Mononuclear cell (primary cell): ENCODE measurements around the gene CTNNA2. TPM values are rescaled to one million over a fixed set of nuclear protein-coding genes. Genes with fewer than 3 reads are reported as not detected.

Experiments used
- H3K27me3 ChIP-seq: 2 replicates; pipeline ENCODE4 v1.6.0; 2011; ENCODE audit warnings: low read length, control low read depth; ENCODE audit not compliant: insufficient read depth
- H3K4me1 ChIP-seq: 2 replicates; pipeline ENCODE4 v1.5.1; 2011; ENCODE audit warnings: mild to moderate bottlenecking, low read length, control low read depth; ENCODE audit not compliant: insufficient read depth
- H3K4me3 ChIP-seq: 2 replicates; pipeline ENCODE4 v1.5.1; 2011; ENCODE audit warnings: mild to moderate bottlenecking, low read length, moderate library complexity
- H3K9me3 ChIP-seq: 2 replicates; pipeline ENCODE4 v1.5.1; 2011; ENCODE audit warnings: low read depth, mild to moderate bottlenecking, control low read depth, low read length
- total RNA-seq: library from RNA; depleted of rRNA; stranded (reverse); fragments of >200 nt; gene quantifications from one replicate; pipeline ENCODE4 v1.2.3, GENCODE V29; 2012

Gene CTNNA2
- total RNA-seq, 1 donor = not detected

DNA sequence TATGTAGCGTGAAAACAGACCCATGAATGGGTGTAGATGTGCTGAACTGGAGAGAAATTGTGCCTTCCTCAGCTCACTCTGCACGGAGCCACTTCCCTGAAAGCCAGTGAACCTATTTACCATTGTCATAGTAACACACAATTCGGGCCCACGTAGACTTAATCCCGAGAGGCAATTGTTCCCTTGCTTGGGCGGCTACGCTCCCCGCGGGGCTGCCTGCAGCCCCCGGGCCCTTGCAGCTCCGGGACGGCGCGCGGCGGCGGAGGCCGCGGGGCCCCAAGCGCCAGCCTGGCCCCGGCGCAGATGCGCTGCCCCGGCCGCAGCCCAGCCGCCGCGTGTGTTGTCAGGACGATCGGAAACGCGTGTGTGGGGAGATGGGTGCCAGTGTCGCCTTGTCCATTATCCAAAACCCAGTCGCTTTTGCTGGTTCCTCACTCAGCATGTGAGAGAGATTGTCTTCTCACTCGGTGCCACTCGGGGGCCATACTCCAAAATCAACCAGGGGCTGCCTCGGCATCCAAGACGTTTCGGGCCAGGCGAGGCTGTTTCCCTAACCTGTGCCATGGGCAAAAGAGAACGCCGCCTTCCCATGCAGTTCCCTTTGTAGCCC is 809.6 kb downstream of the CTNNA2 start:
- Histone ChIP-seq H3K27me3 (peaks cover 28% of the 10 kb centered on the region), H3K4me1 (no peaks in the 10 kb centered on the region), H3K4me3 (no peak overlapping the region), H3K9me3 (no peaks in the 10 kb centered on the region)

DNA sequence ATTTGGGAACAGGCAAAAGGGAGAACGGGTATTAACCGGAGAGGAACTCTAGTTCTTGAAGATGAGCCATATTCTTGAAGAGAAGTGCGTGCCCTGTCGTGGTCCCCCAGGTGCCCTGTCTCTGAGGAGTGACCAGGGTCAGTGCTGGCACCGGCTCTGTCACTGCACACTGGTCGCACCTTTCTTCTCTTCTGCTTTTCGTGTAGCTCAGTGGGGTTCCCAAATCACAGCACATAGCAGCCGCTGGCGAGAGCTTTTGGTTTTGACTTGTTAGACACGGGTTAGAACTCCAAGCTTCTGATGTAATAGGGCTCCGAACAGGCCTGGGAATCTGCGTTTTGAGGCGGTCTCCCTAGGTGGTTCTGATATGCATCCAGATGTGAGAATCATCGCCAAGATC is 810.1 kb downstream of the CTNNA2 start:
- Histone ChIP-seq H3K9me3 (no peaks in the 10 kb centered on the region), H3K27me3 (peaks cover 28% of the 10 kb centered on the region), H3K4me1 (no peaks in the 10 kb centered on the region), H3K4me3 (no peak overlapping the region)

DNA sequence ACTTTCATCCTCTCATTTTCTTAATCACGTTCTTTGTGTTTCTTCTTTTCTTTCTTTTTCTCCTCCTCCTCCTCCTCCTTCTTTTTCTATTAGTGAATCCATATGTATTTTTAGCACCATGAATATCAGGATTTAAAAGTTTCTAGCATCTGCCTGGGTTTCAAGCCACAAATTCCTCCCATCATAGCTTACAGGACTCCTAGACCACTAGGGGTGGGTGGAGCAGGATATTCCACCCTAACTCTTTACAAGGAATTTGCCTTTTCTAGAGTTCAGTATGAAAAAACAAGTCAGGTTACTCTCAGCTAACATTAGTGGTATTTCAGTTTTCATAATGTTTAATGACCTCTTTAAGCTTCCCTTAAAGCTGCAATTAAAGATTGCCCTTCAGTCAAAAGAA is 810.8 kb downstream of the CTNNA2 start:
- no peak overlapping the region for H3K4me3 ChIP-seq
- peaks cover 28% of the 10 kb centered on the region for H3K27me3 ChIP-seq
- no peaks in the 10 kb centered on the region for H3K4me1 ChIP-seq
- H3K9me3 ChIP-seq = no peaks in the 10 kb centered on the region

DNA sequence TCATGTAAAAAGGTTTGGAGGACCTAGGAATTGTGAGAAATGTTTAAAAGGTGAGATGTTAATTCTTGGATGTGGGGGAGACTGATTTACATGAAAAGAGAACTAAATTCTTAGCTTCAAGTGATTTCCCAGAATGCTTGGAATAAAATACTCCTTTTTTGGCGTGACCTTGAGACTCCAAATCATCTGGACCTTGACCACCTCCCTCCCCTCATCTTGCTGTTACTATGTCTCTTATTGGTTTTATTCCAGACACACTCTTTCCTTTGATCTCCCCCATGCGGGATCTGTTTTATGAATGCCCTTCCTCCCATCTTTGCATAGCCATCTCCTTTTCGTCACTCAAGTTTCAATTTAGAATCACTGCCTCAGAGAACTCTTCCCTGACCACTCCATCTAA is 811.7 kb downstream of the CTNNA2 start:
- Histone ChIP-seq H3K9me3 (no peaks in the 10 kb centered on the region), H3K4me1 (no peaks in the 10 kb centered on the region), H3K27me3 (peaks cover 28% of the 10 kb centered on the region), H3K4me3 (no peak overlapping the region)

DNA sequence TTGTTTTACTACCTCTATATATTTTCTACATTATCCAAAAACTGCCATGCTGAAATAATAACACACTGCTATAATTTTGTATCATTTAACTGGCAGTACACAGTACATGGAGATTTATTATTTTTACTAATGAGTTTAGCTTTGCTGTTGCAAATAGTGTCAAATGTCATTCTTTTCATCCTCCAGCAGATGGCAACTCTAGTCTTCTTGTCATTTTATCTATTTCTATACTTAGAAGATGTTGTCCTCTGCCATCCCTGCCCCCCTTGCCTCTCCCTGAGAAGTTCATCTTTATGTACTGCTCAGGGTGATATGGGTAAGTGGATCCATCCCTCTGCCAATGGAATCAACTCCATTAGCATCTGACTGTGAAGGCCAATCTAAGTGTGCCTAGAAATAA is 813.4 kb downstream of the CTNNA2 start:
- no peak overlapping the region for H3K4me3 ChIP-seq
- no peaks in the 10 kb centered on the region for H3K9me3 ChIP-seq
- H3K27me3 ChIP-seq = peaks cover 25% of the 10 kb centered on the region
- no peaks in the 10 kb centered on the region for H3K4me1 ChIP-seq

DNA sequence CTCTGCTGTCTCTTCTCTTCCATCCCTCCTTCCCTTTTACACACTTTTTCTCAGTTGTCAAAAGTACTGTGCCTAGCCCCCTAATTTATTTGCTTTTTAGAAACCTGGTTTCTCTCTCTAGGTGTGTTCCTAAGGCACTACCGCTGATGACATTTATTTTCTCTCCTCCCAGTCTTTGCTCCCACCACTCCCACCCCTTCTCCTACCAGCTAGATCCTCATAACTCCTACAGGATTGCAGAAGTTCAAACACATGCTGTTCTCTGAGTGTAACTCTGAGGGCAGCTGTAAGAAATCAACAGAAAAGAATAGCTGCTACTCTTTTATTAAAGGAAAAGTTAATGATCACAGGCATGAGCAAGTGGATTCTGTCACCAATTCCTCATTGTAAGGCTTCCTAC is 814.0 kb downstream of the CTNNA2 start:
- Histone ChIP-seq H3K27me3 (peaks cover 19% of the 10 kb centered on the region), H3K9me3 (no peaks in the 10 kb centered on the region), H3K4me1 (no peaks in the 10 kb centered on the region), H3K4me3 (no peak overlapping the region)

DNA sequence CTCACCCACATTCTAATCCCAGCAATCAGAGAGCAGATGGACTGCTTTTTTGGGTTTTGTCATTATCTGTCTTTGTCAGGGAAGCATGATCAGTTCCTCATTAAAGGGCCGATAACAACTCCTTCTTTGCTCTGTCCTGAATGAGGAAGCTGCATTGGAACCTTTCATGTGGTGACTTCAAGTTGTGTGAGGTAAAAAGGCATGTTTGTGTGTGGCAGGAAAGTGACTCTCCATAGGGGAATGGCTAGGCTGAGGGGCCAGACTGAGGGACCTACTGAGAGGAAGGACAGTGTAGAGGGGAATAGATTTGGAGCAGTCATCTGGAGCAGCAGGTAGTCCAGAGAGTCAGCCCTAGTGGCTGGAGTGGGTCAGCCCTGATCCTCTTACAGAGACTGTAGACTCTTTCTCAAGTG is 815.3 kb downstream of the CTNNA2 start:
- no peak overlapping the region for H3K4me3 ChIP-seq
- no peaks in the 10 kb centered on the region for H3K4me1 ChIP-seq
- H3K27me3 ChIP-seq = peaks cover 15% of the 10 kb centered on the region
- H3K9me3 ChIP-seq = no peaks in the 10 kb centered on the region

DNA sequence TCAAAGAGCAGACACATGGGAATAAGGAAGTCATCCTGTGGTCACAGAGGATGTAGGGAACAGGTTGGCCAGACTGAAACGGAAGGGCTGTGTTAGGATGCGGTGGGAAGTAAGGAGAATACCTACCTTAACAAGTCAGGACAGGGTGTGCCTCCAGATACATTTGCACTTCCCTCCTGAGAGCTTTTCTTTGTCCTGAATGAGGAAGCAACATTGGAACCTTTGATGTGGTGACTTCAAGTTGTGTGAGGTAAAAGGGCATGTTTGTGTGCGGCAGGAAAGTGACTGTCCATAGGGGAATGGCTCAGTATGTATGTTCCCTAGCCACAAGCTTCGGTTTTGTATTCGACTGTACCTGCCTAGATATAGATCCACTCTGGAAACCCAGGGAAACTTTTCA is 816.6 kb downstream of the CTNNA2 start:
- no peaks in the 10 kb centered on the region for H3K4me1 ChIP-seq
- H3K27me3 ChIP-seq = peaks cover 2% of the 10 kb centered on the region
- no peak overlapping the region for H3K4me3 ChIP-seq
- H3K9me3 ChIP-seq = no peaks in the 10 kb centered on the region

DNA sequence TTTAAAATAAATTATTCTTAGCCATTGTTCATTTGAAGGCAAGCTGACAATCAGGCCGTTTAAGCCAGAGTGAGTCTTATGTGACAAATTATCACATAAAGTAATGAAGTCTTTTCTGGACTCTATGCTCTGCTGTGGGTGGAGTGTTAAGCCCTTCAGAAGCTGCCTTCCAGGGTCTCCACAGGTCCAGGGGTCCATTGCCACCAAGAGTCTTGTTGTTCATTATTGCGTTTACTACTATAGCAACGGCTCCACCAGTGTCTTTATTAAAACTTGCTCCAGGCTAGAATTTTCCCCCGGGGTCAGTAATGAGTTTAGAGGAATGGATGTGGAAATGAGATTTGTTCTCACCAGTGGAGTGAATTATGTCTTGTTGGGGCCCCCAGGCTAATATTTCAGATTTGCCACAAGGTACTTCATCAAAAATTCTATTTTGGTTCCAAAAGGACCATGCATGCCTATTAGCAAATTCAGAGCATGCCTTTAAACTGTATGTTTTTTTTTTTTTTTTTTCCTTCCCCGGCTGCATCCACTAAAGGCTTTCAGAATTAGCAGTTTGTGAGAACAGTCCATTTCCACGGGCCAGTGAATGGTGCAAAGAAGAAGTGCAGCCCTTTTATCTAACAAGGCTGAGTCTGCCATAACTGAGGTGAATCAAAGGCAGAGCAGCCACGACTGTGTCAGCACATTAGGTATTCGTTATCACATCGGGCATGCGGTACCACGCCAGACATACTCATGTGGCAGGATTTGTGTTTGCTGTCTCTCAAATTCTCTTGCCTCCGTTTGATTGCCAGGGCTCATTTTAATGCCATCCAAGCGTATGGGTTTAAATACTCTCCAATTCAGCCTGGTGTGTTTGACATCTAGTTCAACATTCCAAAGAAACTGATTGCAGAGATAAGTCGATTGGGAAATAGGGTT is 817.9 kb downstream of the CTNNA2 start:
- Histone ChIP-seq H3K27me3 (peaks cover 2% of the 10 kb centered on the region), H3K9me3 (no peaks in the 10 kb centered on the region), H3K4me1 (no peaks in the 10 kb centered on the region), H3K4me3 (no peak overlapping the region)

DNA sequence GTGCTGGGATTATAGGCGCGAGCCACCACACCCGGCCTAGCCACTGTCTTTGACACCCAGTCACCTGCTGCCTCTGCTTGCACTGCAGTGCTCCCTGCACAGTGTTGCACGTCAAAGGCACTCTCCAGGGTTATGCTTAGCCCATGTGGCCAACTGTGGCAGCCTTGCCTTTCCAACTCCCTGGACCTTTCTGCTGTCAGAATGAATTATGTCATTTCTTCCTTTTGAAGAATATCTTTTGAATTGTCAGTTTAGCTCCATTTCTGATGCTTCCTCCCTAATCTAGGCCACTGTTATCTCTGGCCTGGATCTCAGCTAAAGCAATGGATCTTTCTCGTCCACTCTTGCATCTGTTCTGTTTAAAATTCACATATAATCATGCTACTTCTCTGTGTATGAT is 821.0 kb downstream of the CTNNA2 start:
- Histone ChIP-seq H3K9me3 (no peaks in the 10 kb centered on the region), H3K27me3 (no peaks in the 10 kb centered on the region), H3K4me1 (no peaks in the 10 kb centered on the region), H3K4me3 (no peak overlapping the region)

DNA sequence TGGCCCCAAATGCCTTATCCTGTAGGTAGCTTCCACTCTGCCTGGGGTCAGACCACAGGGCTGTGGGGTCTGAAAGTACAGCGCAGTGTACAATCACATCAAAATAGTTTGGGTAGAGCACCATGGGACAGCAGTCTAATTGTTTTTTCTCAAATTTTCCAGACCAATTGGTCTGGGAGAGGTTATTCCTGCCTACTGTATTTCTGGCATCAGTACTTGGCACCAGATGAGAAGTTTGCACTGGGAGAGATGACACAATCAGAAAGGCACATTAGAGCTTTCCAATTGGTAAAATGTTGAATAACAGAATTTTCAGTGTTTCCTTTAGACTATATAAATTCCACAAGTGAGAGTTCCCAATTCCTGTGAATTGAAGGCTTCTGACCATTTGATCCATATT is 822.6 kb downstream of the CTNNA2 start:
- no peaks in the 10 kb centered on the region for H3K4me1 ChIP-seq
- H3K27me3 ChIP-seq = no peaks in the 10 kb centered on the region
- H3K9me3 ChIP-seq = no peaks in the 10 kb centered on the region
- H3K4me3 ChIP-seq = no peak overlapping the region

DNA sequence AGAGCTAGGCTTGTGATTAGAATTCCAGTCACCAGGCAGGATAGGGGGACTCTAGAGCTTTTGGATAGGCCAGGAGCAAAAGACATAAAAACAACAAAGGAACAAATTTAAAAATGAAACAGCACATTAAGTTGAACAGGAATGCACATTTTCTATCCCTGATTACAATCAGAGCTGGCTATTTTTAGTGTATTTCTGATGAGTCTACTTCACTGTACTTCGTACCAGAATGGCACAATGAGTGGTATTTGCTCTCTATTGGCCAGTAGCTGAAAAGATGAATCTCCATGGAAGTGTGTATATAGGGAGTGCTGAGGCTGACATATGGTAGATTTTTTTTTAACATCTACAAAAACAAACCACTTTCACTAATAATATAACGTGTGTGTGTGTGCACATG is 825.9 kb downstream of the CTNNA2 start:
- H3K4me3 ChIP-seq = no peak overlapping the region
- H3K27me3 ChIP-seq = no peaks in the 10 kb centered on the region
- H3K4me1 ChIP-seq = no peaks in the 10 kb centered on the region
- no peaks in the 10 kb centered on the region for H3K9me3 ChIP-seq

DNA sequence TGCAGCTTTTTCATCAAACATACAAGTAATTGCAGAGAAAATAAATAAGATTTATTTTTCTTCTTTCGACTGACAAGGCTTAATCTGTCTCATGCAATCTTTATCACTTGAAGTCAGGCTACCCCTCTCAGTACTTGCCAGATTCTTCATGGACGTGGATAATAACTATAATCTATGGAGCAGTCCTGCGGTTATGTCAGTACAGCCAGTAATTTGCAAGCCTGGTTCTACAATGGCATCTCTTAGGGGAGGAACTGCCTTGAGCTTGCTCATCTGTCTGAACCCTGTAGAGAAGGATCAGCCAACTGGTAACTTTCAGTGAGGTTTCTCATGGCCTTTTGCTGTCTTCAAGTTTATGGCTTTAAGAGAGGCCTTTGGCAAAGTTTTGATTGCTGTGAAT is 827.2 kb downstream of the CTNNA2 start:
- H3K4me1 ChIP-seq = no peaks in the 10 kb centered on the region
- H3K27me3 ChIP-seq = no peaks in the 10 kb centered on the region
- H3K9me3 ChIP-seq = no peaks in the 10 kb centered on the region
- H3K4me3 ChIP-seq = no peak overlapping the region

DNA sequence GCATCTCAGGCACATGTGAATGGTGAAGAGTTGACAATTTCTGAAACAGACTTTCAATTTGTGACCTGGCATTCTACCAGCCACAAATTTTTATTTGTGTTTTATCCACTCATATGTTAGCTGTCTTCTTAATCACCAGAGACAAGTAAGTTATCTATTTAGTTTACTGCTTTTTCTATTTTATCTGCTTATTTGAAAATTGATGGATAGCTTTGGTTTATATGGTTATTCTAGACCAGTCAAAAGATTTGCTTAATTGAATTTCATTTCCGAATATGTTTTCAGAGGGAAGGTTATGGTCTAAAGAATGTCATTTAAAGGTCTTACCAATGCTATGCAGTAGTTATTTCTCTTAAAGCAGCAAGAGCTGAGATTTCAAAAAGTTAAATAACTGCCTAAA is 835.2 kb downstream of the CTNNA2 start:
- Histone ChIP-seq H3K4me3 (no peak overlapping the region), H3K27me3 (no peaks in the 10 kb centered on the region), H3K9me3 (no peaks in the 10 kb centered on the region), H3K4me1 (no peaks in the 10 kb centered on the region)

DNA sequence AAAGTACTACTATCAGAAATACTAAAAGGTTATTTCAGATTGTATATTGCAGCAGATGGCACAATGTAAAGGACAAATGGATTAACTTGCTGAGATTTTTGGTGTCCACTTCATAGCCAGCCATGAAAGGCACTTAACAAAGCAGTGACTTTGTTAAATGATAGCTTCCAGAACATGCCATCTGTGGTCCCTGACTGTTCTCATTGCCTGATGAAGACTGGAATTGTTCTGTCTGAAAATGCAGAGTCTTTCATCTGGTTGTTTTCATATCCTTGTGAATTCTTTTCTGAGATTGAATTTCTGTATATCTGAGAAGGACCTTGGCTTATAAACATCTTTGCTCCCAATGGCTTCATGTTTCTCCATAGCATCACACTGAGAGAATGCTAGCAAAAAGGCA is 836.1 kb downstream of the CTNNA2 start:
- Histone ChIP-seq H3K4me3 (no peak overlapping the region), H3K9me3 (no peaks in the 10 kb centered on the region), H3K27me3 (no peaks in the 10 kb centered on the region), H3K4me1 (no peaks in the 10 kb centered on the region)

DNA sequence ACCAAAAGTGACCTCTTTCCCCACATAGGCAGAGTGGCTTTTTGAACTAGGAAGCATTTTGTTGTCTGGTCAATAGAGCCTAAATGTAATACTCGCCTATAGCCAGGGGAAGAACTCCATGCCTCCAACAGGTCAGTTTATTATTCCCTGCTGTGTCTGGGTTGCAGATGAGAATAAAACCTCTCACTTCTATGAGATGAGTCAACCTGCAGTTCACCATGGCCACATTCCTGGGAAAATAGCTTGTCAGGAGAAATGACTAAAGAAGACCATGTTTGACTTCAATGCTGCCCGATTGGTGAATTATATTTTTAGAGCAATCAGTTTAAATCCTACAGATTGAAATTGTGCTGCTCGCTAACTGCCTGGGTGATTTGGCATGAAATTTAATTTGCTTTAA is 838.4 kb downstream of the CTNNA2 start:
- H3K4me3 ChIP-seq = no peak overlapping the region
- no peaks in the 10 kb centered on the region for H3K9me3 ChIP-seq
- H3K4me1 ChIP-seq = no peaks in the 10 kb centered on the region
- H3K27me3 ChIP-seq = no peaks in the 10 kb centered on the region
